Esophagus squamous epithelium (tissue), 5 donors: Measurements from ENCODE around the gene SFXN1. TPM values are rescaled to one million over a fixed set of nuclear protein-coding genes. Genes with fewer than 3 reads are reported as not detected.

Source experiments
- DNase-seq: peaks from one replicate; lab custom pipeline; 2025; lab: John Stamatoyannopoulos, UW
- H3K27ac ChIP-seq, 4 donors: fragments of 200-600 bp; sonication (generic); one replicate each; pipeline ENCODE4 v1.5.1; 2016 to 2019; ENCODE audit warnings: mild to moderate bottlenecking in 1 of 4
- H3K27me3 ChIP-seq, 4 donors: fragments of 200-600 bp; sonication (generic); 1 replicate in 3 of 4; 2 replicates in 1 of 4; pipeline versions ENCODE4 v1.5.1 to v1.6.0; 2017 to 2021; ENCODE audit warnings: antibody characterized with exemption in 1 of 4
- H3K36me3 ChIP-seq, 3 donors: fragments of 200-600 bp; sonication (generic); one replicate each; pipeline ENCODE4 v1.5.1; 2016 to 2019
- H3K4me1 ChIP-seq, 3 donors: fragments of 200-600 bp; sonication (generic); one replicate each; pipeline ENCODE4 v1.5.1; 2017 to 2019
- H3K4me3 ChIP-seq, 4 donors: fragments of 200-600 bp; sonication (generic); 1 replicate in 3 of 4; 2 replicates in 1 of 4; pipeline ENCODE4 v1.5.1; 2016 to 2019; ENCODE audit warnings: mild to moderate bottlenecking in 2 of 4, moderate library complexity in 1 of 4
- H3K9me3 ChIP-seq, 3 donors: fragments of 200-600 bp; sonication (generic); one replicate each; pipeline ENCODE4 v1.5.1; 2016 to 2019
- POLR2A ChIP-seq, 4 donors: fragments of 450-650 bp; IDR thresholded peaks; one replicate each; pipeline ENCODE4 v1.6.1; 2017; ENCODE audit warnings: antibody characterized with exemption in 4 of 4, mild to moderate bottlenecking in 4 of 4, moderate library complexity in 3 of 4
- WGBS, 2 donors: methylation state at CpG; one replicate each; pipeline ENCODE4 v1.1.5; 2018; 5-methylcytosine and 5-hydroxymethylcytosine counted together
- intact Hi-C: fragments of 100-400 bp; cut with DNase I; formaldehyde crosslinking; loops from one replicate; pipeline ENCODE4 v1.15.0; 2022
- total RNA-seq, 4 donors: library from RNA; depleted of rRNA; stranded (reverse); fragments of >200 nt; gene quantifications; one replicate each; pipeline ENCODE4 v1.1.0, GENCODE V29; 2016
- TF ChIP-seq, protein P1 (sequence below), 6 experiments: fragments of 450-650 bp in 4 of 6; fragments of 200-600 bp in 2 of 6; sonication (generic) in 2 of 6; IDR thresholded peaks; one replicate each; pipeline ENCODE4 v1.5.1; 2016 to 2019; ENCODE audit warnings: antibody characterized with exemption in 6 of 6, mild to moderate bottlenecking in 4 of 6, moderate library complexity in 4 of 6
- donor health status: DM: yes; HTN: yes; CAD: no.

The SFXN1 gene
- total RNA-seq, 4 donors from 2014 or later: 39.6 to 81.7 (median 51.9) TPM

GRCh38 chr5:175575301-175575700 is 96.9 kb downstream of the SFXN1 start:
- DNase-seq: no peak
- H3K9me3 ChIP-seq: no peaks in the 10 kb centered on the region
- no peaks in the 10 kb centered on the region for H3K36me3 ChIP-seq
- H3K27me3 ChIP-seq: peaks cover 0 to 79% (median 0%) of the 10 kb centered on the region in 4 donors
- intact Hi-C loops: no loop called here
- no peak overlapping the region for H3K4me3 ChIP-seq
- TF ChIP-seq, protein P1, sequence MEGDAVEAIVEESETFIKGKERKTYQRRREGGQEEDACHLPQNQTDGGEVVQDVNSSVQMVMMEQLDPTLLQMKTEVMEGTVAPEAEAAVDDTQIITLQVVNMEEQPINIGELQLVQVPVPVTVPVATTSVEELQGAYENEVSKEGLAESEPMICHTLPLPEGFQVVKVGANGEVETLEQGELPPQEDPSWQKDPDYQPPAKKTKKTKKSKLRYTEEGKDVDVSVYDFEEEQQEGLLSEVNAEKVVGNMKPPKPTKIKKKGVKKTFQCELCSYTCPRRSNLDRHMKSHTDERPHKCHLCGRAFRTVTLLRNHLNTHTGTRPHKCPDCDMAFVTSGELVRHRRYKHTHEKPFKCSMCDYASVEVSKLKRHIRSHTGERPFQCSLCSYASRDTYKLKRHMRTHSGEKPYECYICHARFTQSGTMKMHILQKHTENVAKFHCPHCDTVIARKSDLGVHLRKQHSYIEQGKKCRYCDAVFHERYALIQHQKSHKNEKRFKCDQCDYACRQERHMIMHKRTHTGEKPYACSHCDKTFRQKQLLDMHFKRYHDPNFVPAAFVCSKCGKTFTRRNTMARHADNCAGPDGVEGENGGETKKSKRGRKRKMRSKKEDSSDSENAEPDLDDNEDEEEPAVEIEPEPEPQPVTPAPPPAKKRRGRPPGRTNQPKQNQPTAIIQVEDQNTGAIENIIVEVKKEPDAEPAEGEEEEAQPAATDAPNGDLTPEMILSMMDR (IDR thresholded peaks at IDR 0.05): no peak
- no peak for TF ChIP-seq POLR2A (IDR thresholded peaks at IDR 0.05)
- H3K4me1 ChIP-seq: peaks cover 0 to 4% (median 0%) of the 10 kb centered on the region in 3 donors
- 96 to 100% methylated on average over 2 of the region's 2 CpGs for WGBS, 2 donors
- H3K27ac ChIP-seq: no peak overlapping the region

- Histone ChIP-seq H3K27ac (no peak overlapping the region), H3K36me3 (no peaks in the 10 kb centered on the region), H3K9me3 (no peaks in the 10 kb centered on the region), H3K4me3 (no peak overlapping the region), H3K27me3 (peaks cover 0 to 75% (median 0%) of the 10 kb centered on the region in 4 donors), H3K4me1 (peaks cover 0 to 4% (median 0%) of the 10 kb centered on the region in 3 donors)
- WGBS, 2 donors: 45 to 70% methylated on average over 1 to 4 of the region's 7 CpGs
- TF ChIP-seq, protein P1 (IDR thresholded peaks at IDR 0.05): no peak
- no peak for TF ChIP-seq POLR2A (IDR thresholded peaks at IDR 0.05)
- DNase-seq: no peak
- intact Hi-C loops: no loop called here
Measured at GRCh38 chr5:175576096-175576495, 97.7 kb downstream of the SFXN1 start.

DNA sequence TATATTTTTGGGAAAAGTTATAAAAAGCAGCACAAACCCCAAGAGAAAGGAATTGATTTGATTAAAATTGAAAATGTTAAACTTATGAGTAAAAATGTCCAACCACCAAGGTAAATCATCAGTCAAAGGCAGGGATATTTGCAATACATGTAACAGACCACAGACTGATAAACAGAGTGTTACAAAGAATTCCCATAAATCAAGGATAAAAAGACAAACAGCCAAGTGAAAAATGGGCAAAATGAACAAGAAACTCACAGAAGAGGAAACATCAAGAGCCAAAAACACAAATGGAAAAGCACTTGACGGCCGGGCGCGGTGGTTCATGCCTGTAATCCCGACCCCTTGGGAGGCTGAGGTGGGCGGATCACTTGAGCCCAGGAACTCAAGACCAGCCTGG is 98.2 kb downstream of the SFXN1 start:
- no peak for TF ChIP-seq POLR2A (IDR thresholded peaks at IDR 0.05)

More for the DNA sequence above, 98.2 kb downstream of the SFXN1 start:
- Histone ChIP-seq H3K36me3 (no peaks in the 10 kb centered on the region), H3K27ac (no peak overlapping the region), H3K4me1 (peaks cover 0 to 4% (median 0%) of the 10 kb centered on the region in 3 donors), H3K27me3 (peaks cover 0 to 70% (median 0%) of the 10 kb centered on the region in 4 donors), H3K4me3 (no peak overlapping the region), H3K9me3 (no peaks in the 10 kb centered on the region)
- intact Hi-C loops: no loop called here
- 62 to 92% methylated on average over 6 of the region's 6 CpGs for WGBS, 2 donors
- DNase-seq: no peak

Other genes starting within 250 kb of the SFXN1 start
- under 1 TPM in 2 of 4 donors, not detected in 2; 0.06 to 0.19 TPM for gene DRD1, start 34.4 kb upstream of the SFXN1 start, total RNA-seq
- 1 to 10 TPM in 2 of 4 donors, under 1 TPM in 2; 0.15 to 4.5 (median 1.4) TPM for gene HRH2, start 179.5 kb downstream of the SFXN1 start, total RNA-seq